Measurements from ENCODE around the gene TBC1D22A. TPM values are rescaled to one million over a fixed set of nuclear protein-coding genes. Genes with fewer than 3 reads are reported as not detected.

Gene TBC1D22A
- total RNA-seq, 1 experiment from 2014 or later = 32.6 TPM

DNA sequence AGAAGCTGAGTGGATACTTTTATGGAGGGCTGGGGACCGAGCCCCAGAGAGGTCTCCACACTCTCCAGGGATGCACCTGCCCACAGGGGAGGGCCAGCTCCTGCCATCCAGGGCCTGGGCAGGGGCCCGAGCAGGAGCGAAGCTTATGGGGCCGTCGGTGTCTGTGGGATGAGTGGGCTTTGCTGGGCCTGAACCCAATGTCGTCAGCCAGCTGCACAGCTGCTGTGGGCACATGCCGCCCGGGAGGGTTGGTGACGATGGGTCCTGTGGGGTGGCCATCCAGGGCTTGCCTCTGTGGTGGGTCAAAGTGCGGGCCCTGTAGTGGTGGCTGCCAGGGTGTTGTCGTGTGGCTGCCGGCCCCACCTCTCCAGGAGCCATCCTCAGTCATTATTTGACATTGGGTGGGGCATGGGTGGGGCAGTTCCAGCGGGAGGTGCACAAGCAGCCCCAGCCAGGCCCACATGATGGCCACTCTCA lies 447.1 kb downstream of the TBC1D22A start:
- peaks cover 7% of the 10 kb centered on the region for H3K27me3 Mint-ChIP-seq (ENCODE audit: insufficient read depth, unreplicated experiment)
- no peaks in the 10 kb centered on the region for H3K36me3 ChIP-seq (ENCODE audit: control insufficient read depth, insufficient read depth, low read length)
- CTCF ChIA-PET = no interaction called here
- intact Hi-C loops (cut with micrococcal nuclease; ENCODE audit: unreplicated experiment) = no loop called here
- no peaks in the 10 kb centered on the region for H3K27me3 ChIP-seq (replicated peaks; ENCODE audit: control insufficient read depth, insufficient read depth, low read length)
- H3K9me3 ChIP-seq = no peaks in the 10 kb centered on the region
- H3K4me1 ChIP-seq = no peaks in the 10 kb centered on the region
- H3K9me3 Mint-ChIP-seq (ENCODE audit: unreplicated experiment) = peaks cover 9% of the 10 kb centered on the region
- H3K27ac Mint-ChIP-seq (ENCODE audit: unreplicated experiment) = no peak overlapping the region
- H3K4me3 ChIP-seq (ENCODE audit: low read depth, low read length) = no peak overlapping the region
- peaks cover 7% of the 10 kb centered on the region for H3K4me1 Mint-ChIP-seq (ENCODE audit: low read depth, unreplicated experiment)
- H3K4me3 Mint-ChIP-seq (ENCODE audit: unreplicated experiment) = no peak overlapping the region
- no TSS peak for BruUV-seq (replicated peaks)
- POLR2A ChIA-PET = no interaction called here
- peaks cover 7% of the 10 kb centered on the region for H3K36me3 Mint-ChIP-seq (ENCODE audit: insufficient read depth, unreplicated experiment)
- no peak for DNase-seq
- TF ChIP-seq CTCF (IDR thresholded peaks at IDR 0.05; ENCODE audit: insufficient read depth in 1 of 2, low read depth in 1 of 2, low read length in 1 of 2, severe bottlenecking in 1 of 2, unreplicated experiment in 1 of 2) = no peak

GRCh38 chr22:47210112-47210657 lies 447.7 kb downstream of the TBC1D22A start:
- H3K4me3 Mint-ChIP-seq (ENCODE audit: unreplicated experiment) = no peak overlapping the region
- ChIA-PET POLR2A (no interaction called here), CTCF (no interaction called here)
- H3K27ac Mint-ChIP-seq (ENCODE audit: unreplicated experiment) = no peak overlapping the region
- H3K27me3 Mint-ChIP-seq (ENCODE audit: insufficient read depth, unreplicated experiment) = peaks cover 5% of the 10 kb centered on the region
- no peaks in the 10 kb centered on the region for H3K4me1 ChIP-seq
- no peaks in the 10 kb centered on the region for H3K36me3 ChIP-seq (ENCODE audit: control insufficient read depth, insufficient read depth, low read length)
- H3K4me1 Mint-ChIP-seq (ENCODE audit: low read depth, unreplicated experiment) = peaks cover 7% of the 10 kb centered on the region
- no peaks in the 10 kb centered on the region for H3K27me3 ChIP-seq (replicated peaks; ENCODE audit: control insufficient read depth, insufficient read depth, low read length)
- H3K9me3 Mint-ChIP-seq (ENCODE audit: unreplicated experiment) = peaks cover 9% of the 10 kb centered on the region
- DNase-seq = peak in 1 of 2 experiments; percentile 23
- H3K9me3 ChIP-seq = no peaks in the 10 kb centered on the region
- intact Hi-C loops (cut with micrococcal nuclease; ENCODE audit: unreplicated experiment) = no loop called here
- BruUV-seq (replicated peaks) = no TSS peak
- no peak for TF ChIP-seq CTCF (IDR thresholded peaks at IDR 0.05; ENCODE audit: insufficient read depth in 1 of 2, low read depth in 1 of 2, low read length in 1 of 2, severe bottlenecking in 1 of 2, unreplicated experiment in 1 of 2)
- H3K36me3 Mint-ChIP-seq (ENCODE audit: insufficient read depth, unreplicated experiment) = peaks cover 6% of the 10 kb centered on the region
- no peak overlapping the region for H3K4me3 ChIP-seq (ENCODE audit: low read depth, low read length)

- Mint-ChIP-seq H3K27me3 (ENCODE audit: insufficient read depth, unreplicated experiment) (peaks cover 5% of the 10 kb centered on the region), H3K4me3 (ENCODE audit: unreplicated experiment) (no peak overlapping the region), H3K9me3 (ENCODE audit: unreplicated experiment) (peaks cover 9% of the 10 kb centered on the region), H3K4me1 (ENCODE audit: low read depth, unreplicated experiment) (peaks cover 7% of the 10 kb centered on the region), H3K27ac (ENCODE audit: unreplicated experiment) (no peak overlapping the region), H3K36me3 (ENCODE audit: insufficient read depth, unreplicated experiment) (peaks cover under 1% of the 10 kb centered on the region)
- Histone ChIP-seq H3K4me3 (ENCODE audit: low read depth, low read length) (no peak overlapping the region), H3K36me3 (ENCODE audit: control insufficient read depth, insufficient read depth, low read length) (no peaks in the 10 kb centered on the region), H3K9me3 (no peaks in the 10 kb centered on the region), H3K4me1 (no peaks in the 10 kb centered on the region), H3K27me3 (replicated peaks; ENCODE audit: control insufficient read depth, insufficient read depth, low read length) (no peaks in the 10 kb centered on the region)
- intact Hi-C loops (cut with micrococcal nuclease; ENCODE audit: unreplicated experiment) = no loop called here
- ChIA-PET POLR2A (no interaction called here), CTCF (no interaction called here)
- no peak for DNase-seq
- TF ChIP-seq CTCF (IDR thresholded peaks at IDR 0.05; ENCODE audit: insufficient read depth in 1 of 2, low read depth in 1 of 2, low read length in 1 of 2, severe bottlenecking in 1 of 2, unreplicated experiment in 1 of 2) = no peak
- no TSS peak for BruUV-seq (replicated peaks)
Observed at GRCh38 chr22:47210686-47211085, 448.2 kb downstream of the TBC1D22A start.
